Measurements from ENCODE around the gene LARGE1. TPM values are rescaled to one million over a fixed set of nuclear protein-coding genes. Genes with fewer than 3 reads are reported as not detected.

LARGE1 gene
- total and polyA plus RNA-seq, 2 of the 13 experiments (the other 11 are each of a cell fraction or from before 2014, with no cell fraction given): 8.4 to 11.0 TPM

DNA sequence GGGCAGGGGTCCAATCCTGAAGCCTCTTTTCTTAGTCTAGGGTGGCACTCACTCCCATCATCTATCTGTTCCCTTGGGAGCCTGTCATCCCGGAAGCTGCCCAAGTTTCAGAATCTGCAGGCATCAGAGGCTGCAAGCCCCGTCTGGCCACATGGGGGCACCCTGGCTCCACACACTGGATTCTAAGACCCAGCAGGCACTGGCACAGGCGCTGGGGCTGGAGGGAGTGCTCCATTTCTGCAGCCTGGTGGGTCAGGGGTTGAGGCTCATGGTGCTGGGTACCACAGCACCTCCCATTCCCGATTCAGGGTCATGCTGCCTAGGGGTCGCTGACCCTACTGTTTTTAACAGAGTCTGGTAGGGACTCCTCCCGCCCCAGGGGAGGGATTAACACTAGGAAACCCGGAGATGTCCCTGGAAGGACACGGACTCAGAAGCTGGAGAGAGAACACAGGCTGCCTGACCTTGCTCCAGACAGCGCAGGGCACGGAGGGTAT, 618.2 kb downstream of the LARGE1 start (continued):
- TF ChIP-seq ZSCAN31 (CRISPR knock-in tag; IDR thresholded peaks at IDR 0.05; ENCODE audit: low read depth) (0 out of 2 replicates have a peak, but pooled peaks have one; percentile 51), GABPB1 (CRISPR knock-in tag; IDR thresholded peaks at IDR 0.05) (peak; percentile 63), HCFC1 (IDR thresholded peaks at IDR 0.05; ENCODE audit: low read depth, low read length) (no peak), KDM6A (CRISPR knock-in tag; IDR thresholded peaks at IDR 0.05; ENCODE audit: low read depth) (no peak), ZNF205 (CRISPR knock-in tag; IDR thresholded peaks at IDR 0.05) (peak; percentile 65; the same call in 1 of the 2 replicates), NR1H2 (CRISPR knock-in tag; IDR thresholded peaks at IDR 0.05; ENCODE audit: borderline replicate concordance, low read depth) (no peak), SMARCE1 (IDR thresholded peaks at IDR 0.05; ENCODE audit: borderline replicate concordance) (no peak), GTF2F1 (IDR thresholded peaks at IDR 0.05; ENCODE audit: low read length) (no peak), PHF21A (CRISPR knock-in tag; IDR thresholded peaks at IDR 0.05) (peak; percentile 42; the same call in 1 of the 2 replicates), RAD51 (IDR thresholded peaks at IDR 0.05; ENCODE audit: borderline replicate concordance) (no peak), GTF3A (CRISPR knock-in tag; conservative IDR thresholded peaks at IDR 0.05) (no peak), ZFP62 (CRISPR knock-in tag; IDR thresholded peaks at IDR 0.05) (no peak), ZNF678 (CRISPR knock-in tag; IDR thresholded peaks at IDR 0.05) (no peak), REPIN1 (CRISPR knock-in tag; IDR thresholded peaks at IDR 0.05; ENCODE audit: borderline replicate concordance, low read depth) (peak; percentile 64; the same call in 1 of the 2 replicates), FOXP1 (IDR thresholded peaks at IDR 0.05) (no peak), FOXP1 (CRISPR knock-in tag; IDR thresholded peaks at IDR 0.05) (no peak), HMG20B (CRISPR knock-in tag; conservative IDR thresholded peaks at IDR 0.05) (no peak), ZNF616 (CRISPR knock-in tag; IDR thresholded peaks at IDR 0.05; ENCODE audit: low read depth) (no peak), ETV5 (CRISPR knock-in tag; IDR thresholded peaks at IDR 0.05; ENCODE audit: borderline replicate concordance) (0 out of 2 replicates have a peak, but pooled peaks have one; percentile 51), ZNF546 (CRISPR knock-in tag; conservative IDR thresholded peaks at IDR 0.05) (no peak), ZNF496 (CRISPR knock-in tag; IDR thresholded peaks at IDR 0.05; ENCODE audit: insufficient replicate concordance) (no peak), ZNF557 (CRISPR knock-in tag; IDR thresholded peaks at IDR 0.05) (no peak), ISX (CRISPR knock-in tag; conservative IDR thresholded peaks at IDR 0.05) (no peak), SCMH1 (CRISPR knock-in tag; IDR thresholded peaks at IDR 0.05; ENCODE audit: borderline replicate concordance) (no peak), ZSCAN12 (CRISPR knock-in tag; IDR thresholded peaks at IDR 0.05) (no peak), ZNF3 (CRISPR knock-in tag; IDR thresholded peaks at IDR 0.05) (no peak), STAG1 (CRISPR knock-in tag; IDR thresholded peaks at IDR 0.05) (peak; percentile 100)
- TF ChIP-seq, protein P1, sequence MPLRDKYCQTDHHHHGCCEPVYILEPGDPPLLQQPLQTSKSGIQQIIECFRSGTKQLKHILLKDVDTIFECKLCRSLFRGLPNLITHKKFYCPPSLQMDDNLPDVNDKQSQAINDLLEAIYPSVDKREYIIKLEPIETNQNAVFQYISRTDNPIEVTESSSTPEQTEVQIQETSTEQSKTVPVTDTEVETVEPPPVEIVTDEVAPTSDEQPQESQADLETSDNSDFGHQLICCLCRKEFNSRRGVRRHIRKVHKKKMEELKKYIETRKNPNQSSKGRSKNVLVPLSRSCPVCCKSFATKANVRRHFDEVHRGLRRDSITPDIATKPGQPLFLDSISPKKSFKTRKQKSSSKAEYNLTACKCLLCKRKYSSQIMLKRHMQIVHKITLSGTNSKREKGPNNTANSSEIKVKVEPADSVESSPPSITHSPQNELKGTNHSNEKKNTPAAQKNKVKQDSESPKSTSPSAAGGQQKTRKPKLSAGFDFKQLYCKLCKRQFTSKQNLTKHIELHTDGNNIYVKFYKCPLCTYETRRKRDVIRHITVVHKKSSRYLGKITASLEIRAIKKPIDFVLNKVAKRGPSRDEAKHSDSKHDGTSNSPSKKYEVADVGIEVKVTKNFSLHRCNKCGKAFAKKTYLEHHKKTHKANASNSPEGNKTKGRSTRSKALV (CRISPR knock-in tag; IDR thresholded peaks at IDR 0.05): no peak
- TF ChIP-seq, protein P2, sequence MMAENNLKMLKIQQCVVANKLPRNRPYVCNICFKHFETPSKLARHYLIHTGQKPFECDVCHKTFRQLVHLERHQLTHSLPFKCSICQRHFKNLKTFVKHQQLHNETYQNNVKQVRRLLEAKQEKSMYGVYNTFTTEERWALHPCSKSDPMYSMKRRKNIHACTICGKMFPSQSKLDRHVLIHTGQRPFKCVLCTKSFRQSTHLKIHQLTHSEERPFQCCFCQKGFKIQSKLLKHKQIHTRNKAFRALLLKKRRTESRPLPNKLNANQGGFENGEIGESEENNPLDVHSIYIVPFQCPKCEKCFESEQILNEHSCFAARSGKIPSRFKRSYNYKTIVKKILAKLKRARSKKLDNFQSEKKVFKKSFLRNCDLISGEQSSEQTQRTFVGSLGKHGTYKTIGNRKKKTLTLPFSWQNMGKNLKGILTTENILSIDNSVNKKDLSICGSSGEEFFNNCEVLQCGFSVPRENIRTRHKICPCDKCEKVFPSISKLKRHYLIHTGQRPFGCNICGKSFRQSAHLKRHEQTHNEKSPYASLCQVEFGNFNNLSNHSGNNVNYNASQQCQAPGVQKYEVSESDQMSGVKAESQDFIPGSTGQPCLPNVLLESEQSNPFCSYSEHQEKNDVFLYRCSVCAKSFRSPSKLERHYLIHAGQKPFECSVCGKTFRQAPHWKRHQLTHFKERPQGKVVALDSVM (CRISPR knock-in tag; IDR thresholded peaks at IDR 0.05): 0 out of 2 replicates have a peak, but pooled peaks have one; percentile 38
- TF ChIP-seq, protein P3, sequence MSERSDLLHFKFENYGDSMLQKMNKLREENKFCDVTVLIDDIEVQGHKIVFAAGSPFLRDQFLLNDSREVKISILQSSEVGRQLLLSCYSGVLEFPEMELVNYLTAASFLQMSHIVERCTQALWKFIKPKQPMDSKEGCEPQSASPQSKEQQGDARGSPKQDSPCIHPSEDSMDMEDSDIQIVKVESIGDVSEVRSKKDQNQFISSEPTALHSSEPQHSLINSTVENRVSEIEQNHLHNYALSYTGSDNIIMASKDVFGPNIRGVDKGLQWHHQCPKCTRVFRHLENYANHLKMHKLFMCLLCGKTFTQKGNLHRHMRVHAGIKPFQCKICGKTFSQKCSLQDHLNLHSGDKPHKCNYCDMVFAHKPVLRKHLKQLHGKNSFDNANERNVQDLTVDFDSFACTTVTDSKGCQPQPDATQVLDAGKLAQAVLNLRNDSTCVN (CRISPR knock-in tag; IDR thresholded peaks at IDR 0.05; ENCODE audit: borderline replicate concordance): no peak
